ENCODE data around the gene CEP68.
"Not testable (repeated sequence)": the region's sequence is repeated elsewhere in the genome, so short reads cannot be mapped to it uniquely, and the experiment has no call there.

CEP68 gene

DNA sequence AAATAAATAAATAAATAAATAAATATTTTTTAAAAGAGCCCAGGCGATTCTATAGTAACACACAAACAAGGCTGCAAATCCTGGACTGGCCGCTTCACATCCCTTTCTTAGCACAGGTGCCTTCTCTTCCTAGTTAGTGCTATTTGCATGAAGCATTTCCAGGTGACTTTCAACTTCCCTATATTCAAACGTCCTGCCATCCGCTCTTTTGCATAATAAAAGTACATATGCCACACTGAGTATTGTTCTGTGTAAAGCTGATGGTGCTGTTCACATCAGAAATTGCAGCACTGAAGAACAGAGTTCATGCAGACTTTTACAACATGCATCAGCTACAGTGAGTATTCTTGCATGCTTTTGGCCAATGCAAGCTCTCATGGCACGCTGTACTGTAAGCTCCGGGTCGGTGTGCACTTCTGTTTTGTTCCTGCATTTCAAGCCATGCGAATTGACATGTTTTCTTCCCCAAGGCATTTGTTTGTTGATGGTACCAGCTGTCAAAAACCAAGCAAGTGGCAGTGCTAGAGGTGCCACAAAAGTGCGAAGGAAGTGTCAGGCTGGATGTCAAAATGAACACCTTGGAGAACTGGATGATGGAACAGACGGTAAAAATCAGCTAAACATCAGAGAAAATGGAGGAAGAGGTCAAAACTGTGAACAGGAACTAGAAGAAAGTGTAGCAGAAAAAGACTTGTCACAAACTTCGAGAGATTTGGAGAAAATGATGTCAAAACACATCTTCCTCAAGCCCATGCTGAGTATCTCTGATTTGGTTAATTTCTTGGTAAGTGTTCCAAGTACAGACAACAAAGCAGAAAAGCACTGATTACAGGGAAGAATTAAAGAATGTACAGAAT lies 25.5 kb upstream of the CEP68 start:
- DNase-seq (ENCODE audit: low spot score): no peak

DNA sequence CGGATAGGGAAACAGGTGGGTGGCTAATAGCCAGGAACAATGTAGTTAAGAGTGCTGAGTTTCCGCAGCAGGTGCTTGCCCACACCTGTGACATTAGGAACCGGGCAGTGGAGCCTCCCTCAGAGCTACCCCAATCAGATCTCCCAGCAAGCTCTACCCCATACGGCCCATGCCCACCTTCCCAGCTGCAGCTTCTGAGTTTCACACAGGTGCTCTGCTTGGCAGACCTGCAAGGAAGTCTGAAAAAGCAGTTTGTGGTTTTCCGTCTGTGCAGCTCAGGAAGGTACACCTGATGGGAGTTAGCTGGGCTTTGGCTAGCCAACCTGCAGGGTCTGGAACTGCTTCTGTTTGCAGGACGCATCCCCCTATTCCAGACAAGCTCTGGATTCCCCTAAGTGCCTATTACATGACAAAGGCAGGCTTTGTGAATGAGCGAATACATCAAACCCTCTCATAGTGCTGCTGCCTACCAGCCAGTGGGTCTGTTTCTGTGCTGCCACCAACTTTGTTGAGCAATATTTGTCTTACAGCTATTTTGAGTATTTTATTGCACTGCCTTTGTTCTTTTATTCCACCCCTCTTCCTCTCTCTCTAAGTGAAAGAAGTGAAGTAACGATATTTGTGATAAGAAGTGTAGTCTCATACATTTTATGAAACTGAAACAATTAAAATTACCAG lies 24.7 kb upstream of the CEP68 start:
- DNase-seq (ENCODE audit: low spot score): no peak

DNA sequence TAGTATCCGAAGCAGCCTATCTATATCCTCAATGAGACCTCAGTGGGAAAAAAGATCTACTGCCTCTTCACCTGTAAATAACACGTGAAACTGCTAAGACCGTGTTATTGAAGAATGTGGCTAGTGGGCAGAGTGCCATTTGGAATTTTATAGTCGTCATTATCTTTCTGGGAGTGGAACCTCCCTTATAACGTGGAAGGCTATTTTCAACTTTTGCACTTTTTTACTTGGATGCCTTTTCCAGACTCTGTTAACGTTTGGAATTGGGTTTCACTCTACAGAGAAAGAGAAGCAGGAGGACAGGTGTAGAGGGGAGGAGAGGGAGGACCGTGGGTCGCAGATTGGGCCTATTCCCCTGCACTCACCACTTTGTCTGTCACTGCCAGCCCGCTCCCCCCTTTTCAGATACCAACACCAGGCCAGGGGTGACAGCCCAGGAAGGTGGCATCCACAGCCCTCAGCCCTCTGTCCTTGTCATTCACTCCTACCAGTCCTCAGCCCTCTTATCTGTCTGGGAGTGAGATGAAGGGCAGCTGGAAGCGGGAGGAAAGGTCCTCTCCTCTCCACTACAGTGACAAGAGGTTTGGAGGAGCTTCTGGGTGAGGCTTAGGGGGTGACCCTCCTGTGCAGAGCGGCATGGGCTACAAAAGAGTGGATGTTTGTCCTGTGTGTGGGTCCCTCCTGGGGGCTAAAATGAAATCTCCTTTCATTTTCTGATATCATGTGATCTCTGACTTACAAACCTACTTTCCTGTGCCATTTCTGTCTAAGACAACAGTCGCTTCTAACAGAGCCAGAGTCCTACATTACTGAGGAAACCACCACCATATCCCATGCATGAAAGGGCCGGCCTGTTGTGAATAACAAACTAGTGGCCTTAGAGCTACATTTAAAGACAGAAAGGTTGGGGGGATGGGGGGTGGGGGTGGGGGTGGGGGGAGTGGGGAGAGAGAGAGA lies 23.9 kb upstream of the CEP68 start:
- no peak for DNase-seq (ENCODE audit: low spot score)

DNA sequence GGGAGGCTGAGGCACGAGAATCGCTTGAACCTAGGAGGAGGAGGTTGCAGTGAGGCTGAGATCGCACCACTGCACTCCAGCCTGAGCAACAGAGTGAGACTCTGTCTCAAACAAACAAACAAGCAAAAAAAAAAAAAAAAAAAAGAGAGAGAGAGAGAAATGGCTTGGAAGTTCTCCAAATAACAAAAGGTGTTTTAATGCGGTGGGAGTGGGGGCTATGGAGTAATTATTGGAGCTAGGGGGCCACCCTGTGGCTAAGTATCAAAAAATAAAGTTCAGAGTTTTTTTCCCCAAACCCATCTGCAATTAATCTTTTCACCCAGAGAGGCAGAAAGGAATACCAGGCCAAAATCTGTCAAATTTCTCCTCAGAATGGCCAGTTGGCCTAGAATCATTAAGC lies 23.0 kb upstream of the CEP68 start:
- DNase-seq (ENCODE audit: low spot score): no peak

DNA sequence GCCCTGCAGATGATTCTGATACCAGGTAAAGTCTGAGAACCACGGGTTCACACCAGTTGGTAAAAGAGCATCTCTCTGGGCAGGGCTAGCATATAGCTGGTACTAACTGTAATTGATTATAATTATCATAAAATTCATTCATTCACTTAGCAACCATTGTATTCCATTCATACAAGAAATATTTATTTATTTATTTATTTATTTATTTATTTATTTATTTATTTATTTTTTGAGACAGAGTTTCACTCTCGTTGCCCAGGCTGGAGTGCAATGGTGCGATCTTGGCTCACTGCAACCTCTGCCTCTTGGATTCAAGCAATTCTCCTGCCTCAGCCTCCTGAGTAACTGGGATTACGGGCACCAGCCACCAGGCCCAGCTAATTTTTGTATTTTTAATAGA lies 22.5 kb upstream of the CEP68 start:
- DNase-seq (ENCODE audit: low spot score): not testable (repeated sequence)

DNA sequence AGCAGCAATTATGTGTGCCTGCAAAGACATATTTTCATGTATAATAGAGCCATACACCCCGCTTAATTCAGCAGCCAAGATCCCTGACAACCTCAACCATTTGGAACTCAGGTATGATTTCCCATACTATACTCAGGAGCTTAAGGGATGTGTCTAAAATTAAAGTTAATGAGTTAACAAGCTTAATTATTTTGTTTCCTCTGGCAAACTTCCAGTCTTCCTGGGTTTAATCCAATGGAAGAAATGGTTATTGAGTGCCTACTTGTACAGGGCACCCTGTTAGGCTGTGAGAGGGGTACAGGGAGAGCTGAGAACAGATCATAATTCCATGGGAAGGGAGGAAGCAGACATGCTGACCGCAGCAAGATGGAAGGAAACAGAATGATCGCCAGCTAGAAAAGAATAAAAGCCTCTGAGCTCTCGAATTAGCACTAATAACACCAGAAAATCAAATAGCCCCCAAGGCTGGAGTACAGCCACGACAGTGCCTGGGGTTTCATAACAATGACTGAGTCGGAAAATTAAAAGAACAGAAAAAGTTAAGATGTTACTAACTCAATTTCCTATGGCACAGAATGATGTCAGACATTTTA lies 20.8 kb upstream of the CEP68 start:
- no peak for DNase-seq (ENCODE audit: low spot score)

DNA sequence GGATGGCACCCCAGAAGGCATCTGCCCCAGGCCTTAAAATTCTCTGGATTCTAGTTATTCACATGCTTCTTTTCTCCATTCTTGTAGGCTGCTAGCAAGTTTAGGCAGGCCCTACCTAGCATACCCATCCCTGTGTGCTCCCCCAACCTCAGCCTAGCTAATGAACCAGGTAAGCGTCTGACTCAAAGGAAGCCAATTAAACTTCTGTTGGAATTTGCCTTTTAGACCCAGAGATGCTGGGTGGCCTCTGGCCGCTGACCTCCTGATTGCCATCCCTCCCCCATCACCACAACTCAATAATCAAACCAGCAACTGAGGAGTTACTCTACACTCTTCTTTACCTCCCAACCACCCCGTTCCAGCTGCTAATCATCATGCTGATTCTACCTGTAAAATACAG lies 19.0 kb upstream of the CEP68 start:
- no peak for DNase-seq (ENCODE audit: low spot score)

DNA sequence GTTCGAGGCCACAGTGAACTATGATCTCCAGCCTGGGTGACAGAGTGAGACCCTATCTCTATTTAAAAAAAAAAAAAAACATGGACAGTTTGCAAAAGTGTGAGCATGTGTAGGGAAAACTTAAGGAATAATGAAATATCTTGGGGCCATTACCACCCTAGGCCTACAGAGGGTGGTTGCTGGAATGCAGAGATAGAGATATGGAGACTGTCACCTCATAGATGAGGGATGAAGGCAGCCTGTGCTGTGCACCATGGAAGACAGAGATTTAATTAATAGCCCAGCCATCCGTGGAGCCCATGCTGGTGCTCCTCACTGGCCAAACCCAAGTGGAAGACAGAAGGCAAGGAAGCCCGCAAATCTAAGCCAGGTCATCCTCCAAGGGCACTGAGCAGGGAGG lies 16.6 kb upstream of the CEP68 start:
- DNase-seq (ENCODE audit: low spot score): no peak

DNA sequence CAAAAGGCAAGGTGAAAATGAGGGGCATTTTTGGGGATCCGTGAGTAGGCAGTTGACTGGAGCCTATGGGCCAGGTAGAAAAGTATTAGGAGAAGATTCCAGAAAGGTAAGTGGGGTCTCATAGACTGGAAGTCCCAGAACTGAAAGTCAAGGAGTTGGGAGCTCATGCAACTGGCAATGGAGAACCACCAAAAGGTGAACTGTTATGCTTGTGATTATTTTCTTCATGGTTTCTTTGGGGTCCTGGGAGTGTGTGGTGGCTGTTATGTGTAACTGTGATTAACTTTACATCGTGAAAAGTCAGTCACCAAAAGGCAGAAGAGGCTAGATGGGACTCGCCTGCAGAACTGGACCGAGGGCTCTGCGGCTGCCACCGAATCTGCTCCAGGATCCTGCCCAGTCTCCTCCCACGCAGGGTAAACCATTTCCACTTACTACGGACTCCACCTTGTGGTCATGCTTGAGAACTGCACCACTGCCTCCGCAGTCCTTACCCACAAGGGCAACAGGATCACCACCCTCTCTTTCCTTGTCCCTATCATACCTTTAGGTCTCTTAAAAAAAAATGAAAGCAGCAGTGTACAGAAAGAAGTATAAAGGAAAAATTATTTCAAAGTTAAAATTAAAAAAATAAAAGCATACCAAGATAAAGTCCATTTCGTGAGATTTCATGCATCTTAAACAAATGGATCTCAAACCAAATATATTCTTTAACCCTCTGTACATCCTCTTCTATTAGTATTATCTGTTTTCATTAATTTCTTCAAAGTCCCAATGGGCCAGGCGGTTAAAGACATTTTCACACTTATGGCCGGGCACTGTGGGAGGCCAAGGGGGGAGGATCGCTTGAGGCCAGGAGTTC lies 15.6 kb upstream of the CEP68 start:
- peak; percentile 80 for DNase-seq (ENCODE audit: low spot score)

DNA sequence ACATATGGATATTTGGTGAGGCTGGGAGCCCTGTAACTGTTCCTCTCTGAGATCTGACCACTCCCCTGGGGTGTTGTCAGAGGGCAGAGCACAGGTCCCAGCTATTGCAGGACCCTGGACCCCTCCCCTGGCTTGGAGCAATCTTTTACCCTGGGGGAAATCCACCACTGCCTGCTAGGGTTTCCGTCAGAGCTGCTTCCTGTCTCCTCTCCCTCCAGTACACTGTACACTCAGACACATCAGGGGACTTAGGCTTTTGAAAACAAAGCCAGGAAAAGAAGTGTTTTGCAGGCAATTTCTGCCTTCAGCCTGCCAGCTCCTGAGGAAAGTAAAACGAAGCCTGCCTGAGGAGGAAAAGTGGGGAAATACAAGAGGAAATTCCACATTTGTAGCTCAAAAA lies 13.2 kb upstream of the CEP68 start:
- no peak for DNase-seq (ENCODE audit: low spot score)

DNA sequence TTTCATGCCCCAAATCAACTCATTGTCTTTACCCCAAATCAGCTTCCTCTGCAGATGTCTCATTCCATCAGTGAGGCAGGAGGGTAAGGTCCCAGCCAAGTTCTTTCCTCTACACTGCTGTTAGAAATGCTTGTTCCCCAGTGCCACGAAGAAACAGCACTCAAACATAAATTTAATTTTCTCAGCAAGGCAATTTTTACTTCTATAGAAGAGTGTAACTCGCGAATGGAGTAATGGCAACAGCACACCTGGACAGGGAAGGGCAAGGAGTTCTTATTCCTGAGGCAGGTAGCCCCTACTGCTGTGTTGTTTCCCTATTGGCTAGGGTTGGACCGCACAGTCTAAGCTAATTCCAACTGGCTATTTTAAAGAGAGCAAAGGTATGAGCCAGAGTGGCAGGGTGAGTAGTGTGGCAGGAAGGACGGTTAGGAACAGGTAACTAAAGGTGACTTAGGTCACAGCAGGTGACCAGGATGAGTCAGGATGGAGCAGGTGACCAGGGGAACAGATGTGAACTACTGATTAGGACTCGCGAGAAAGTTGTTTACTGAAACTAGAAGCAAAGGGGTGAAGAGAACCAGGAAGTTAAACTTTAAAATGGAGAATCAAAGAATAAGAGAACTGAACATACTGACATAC lies 12.0 kb upstream of the CEP68 start:
- no peak for DNase-seq (ENCODE audit: low spot score)

DNA sequence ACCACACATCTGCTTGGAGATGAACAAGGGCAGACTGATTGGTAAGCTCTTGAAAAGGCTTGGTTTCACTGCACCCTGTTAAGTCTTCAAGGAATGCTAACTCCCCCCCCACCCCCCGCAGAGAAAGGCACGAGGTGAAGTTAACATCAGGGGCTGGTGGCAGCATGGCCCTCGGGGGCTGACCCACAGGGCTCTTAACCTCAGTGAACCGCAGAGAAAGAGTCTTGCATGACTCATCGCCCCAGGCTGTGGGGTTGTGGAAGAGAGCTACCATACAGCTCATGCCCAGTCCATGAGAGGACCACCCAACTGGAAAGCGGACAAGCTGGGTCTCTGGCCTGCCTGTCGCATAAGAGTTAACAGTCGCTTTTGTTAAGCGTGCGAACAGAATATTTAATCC lies 10.6 kb upstream of the CEP68 start:
- DNase-seq (ENCODE audit: low spot score): peak; percentile 80

DNA sequence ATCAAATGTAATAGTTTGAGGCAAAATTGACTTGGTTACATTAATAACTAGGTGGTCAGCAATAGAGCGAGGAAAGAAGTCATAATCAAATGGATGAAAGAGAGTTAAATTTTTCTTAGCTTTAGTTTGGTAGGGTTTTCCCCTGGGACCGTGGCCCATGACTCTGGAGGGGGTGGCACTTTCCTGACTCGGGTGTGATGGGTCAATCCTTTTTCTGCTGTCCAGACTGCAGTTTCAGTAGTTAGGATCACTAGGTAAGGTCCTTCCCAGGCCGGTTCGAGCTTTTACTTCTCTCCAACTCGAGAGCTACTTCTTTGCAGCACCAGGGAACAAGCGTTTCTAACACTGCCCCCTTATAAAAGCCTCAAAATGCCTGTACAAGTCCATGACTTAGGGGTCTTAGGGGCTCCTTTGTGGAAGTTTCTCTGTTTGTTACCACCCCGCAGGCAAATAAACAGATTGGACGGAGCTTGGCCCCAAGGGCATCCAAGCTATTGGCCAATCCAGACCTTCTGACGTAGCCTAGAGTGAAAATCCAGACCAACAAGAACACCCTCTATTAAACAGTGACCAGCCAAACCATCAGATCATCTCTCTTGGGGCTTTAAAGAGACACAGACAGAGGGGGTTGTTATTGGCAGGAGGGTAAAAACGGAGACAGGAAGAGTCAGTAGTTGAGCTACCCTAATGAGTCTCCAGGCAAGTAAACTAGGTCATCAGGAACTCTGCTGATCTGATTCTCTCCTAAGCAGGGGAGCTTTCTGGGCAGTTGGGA lies 9.4 kb upstream of the CEP68 start:
- DNase-seq (ENCODE audit: low spot score): no peak

DNA sequence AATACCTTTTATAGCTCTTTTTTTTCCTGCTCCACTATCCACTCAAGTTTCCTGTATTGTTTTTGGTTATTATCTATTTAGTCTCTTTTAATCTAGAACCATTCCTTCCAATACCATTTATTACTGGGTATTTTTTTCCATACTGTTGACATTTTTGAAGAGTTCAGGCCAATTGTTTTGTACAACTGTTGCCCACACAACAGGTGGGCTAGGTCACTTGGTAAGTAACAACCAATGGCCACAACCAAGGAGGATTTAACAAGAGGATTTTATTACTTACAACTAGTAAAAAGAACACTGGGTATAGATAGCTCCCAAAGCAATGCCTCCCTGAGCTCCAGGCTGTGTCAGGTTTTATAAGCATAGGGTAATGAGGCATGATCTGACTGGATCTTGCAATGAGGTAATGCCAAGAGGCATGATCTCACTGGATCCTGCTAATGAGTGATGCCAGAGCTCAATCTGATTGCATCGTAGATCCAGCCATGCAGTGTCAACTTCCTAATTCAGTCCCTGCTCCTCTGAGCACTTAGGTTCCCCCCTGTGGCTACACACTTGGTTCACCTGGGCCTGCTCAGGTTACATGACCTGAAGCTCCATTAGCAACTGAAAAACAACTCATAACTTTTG lies 7.1 kb upstream of the CEP68 start:
- no peak for DNase-seq (ENCODE audit: low spot score)

DNA sequence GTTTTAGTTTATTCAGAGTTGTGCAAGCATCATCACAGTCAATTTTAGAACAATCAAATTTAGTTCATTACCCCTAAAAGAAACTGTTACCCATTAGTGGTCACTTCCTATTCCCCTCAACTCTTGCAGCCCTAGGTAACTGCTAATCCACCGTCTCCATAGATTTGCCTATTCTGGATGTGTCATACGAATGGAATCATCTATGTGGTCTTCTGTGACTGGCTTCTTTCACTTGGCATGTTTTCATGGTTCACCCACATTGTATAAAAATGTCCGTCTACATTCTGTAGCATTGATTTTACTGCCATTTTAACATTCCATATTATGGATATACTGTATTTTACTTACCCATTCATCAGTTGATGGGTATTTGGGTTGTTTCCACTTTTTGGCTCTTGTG lies 5.3 kb upstream of the CEP68 start:
- DNase-seq (ENCODE audit: low spot score): no peak

DNA sequence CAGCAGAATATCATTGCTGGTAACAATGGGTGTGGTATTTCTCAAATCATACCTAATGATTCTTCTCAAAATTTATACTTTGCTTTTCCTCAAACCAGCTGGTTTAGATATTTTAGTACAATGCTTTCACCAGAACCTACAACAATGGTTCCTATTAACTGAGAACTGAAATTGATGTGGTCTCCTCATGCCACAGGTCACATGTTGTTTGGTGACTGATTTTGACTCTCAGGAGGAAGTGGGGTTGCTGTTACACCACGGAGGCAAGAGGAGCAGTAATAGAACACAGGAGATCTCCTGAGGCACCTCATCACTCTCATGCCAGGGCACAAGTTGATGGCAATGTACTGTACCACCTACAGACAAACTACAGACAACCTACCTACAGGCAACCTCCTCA lies 3.0 kb upstream of the CEP68 start:
- no peak for DNase-seq (ENCODE audit: low spot score)

DNA sequence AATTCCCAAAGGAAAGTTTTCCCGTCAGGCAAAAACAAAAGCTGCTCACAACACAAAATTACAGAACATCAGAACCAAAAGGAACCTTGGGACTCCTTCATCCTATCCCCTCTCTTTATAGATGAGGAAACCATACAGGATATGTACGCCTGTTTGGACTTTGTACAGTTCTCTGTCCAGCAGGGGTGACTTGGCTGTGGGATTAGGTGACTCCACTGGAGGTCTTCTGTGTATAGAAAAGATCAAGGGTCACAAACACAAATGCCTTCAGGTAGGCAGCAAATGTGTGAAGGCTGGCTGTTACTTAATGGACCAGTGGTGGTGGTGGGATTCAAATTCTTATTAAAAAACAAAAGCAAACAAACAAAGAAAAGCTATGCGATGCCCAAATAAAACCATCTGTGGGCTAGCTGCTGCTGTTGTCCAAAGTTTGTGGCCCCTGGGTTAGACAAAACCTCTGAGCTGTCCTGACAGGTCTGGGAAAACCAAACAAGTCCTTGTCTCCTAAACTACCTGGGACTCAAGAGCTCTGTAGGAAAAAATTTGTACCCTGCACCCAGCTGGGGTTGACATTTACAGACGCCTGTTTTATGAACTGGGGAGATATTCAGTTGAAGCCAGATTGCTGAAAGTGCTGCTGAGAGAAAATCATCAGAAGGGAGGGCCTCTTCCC lies 1.3 kb upstream of the CEP68 start:
- no peak for DNase-seq (ENCODE audit: low spot score)

DNA sequence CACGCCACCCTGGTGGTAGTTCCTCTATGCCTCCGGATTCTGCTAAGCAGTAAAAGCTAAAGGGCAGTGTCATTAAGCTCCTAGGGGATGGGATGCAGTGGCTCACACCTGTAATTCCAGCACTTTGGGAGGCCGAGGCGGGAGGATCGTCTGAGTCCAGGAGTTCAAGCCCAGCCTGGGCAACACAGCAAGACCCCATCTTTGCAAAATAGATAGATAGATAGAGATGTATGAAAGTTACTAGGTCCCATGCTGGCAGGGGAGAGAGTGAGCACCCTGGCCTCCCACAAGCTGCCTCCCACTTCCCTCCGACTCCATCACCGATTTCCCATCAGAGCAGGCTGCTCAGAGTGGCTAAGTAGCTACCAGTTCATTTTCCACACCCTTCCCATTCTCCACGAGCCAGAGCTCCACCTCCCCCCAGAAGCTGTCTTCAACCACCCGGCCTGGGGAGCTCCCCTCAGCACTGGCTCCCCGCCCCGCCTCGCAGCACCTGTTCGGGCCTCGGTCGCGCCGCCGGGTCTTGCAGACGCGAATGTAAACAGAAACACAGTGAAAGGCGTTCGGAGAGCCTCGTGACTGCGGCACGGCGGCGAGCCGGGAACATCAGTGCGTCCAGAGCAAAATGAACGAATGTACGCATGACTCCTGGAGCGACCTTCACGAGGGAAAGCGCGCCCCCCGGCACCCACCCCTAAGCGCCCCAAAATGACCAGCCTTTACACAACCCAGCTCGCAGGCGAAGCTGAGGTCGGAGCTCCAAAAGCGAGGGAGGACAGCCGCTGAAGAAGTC lies 598 bp upstream of the CEP68 start:
- no peak for DNase-seq (ENCODE audit: low spot score)

Data from ecto neural progenitor cell (in vitro differentiated cells).